Spleen (tissue), 11 donors: ENCODE data around the gene P4HTM. TPM values are rescaled to one million over a fixed set of nuclear protein-coding genes. Genes with fewer than 3 reads are reported as not detected.

ENCODE experiments used
- DNase-seq: peaks from one replicate; pipeline ENCODE4 v3.0.0-alpha.2; 2020
- H3K27ac ChIP-seq, 8 donors: fragments of 200-600 bp; sonication (generic) in 7 of 8; 1 replicate in 4 of 8; 2 replicates in 4 of 8; pipeline versions ENCODE4 v1.5.0 to v1.8.0; 2016 to 2021; ENCODE audit warnings: inconsistent platforms in 4 of 8, mild to moderate bottlenecking in 4 of 8, moderate library complexity in 1 of 8
- H3K27me3 ChIP-seq, 7 donors: fragments of 200-600 bp; sonication (generic) in 6 of 7; replicated peaks in 1 of 7; 1 replicate in 4 of 7; 2 replicates in 3 of 7; pipeline versions ENCODE4 v1.5.0 to v1.8.0; 2016 to 2021; ENCODE audit warnings: inconsistent platforms in 3 of 7, mild to moderate bottlenecking in 1 of 7
- H3K36me3 ChIP-seq, 6 donors: fragments of 200-600 bp; sonication (generic) in 5 of 6; 1 replicate in 4 of 6; 2 replicates in 2 of 6; pipeline versions ENCODE4 v1.5.0 to v1.8.0; 2016 to 2021; ENCODE audit warnings: inconsistent platforms in 2 of 6
- H3K4me1 ChIP-seq, 6 donors: fragments of 200-600 bp; sonication (generic) in 5 of 6; 1 replicate in 3 of 6; 2 replicates in 3 of 6; pipeline versions ENCODE4 v1.5.0 to v1.8.0; 2016 to 2021; ENCODE audit warnings: inconsistent platforms in 3 of 6
- H3K4me3 ChIP-seq, 8 donors: fragments of 200-600 bp; sonication (generic) in 7 of 8; 1 replicate in 4 of 8; 2 replicates in 4 of 8; pipeline versions ENCODE4 v1.5.0 to v1.8.0; 2016 to 2021; ENCODE audit warnings: inconsistent platforms in 4 of 8, mild to moderate bottlenecking in 4 of 8, moderate library complexity in 2 of 8
- H3K9me3 ChIP-seq, 8 donors: fragments of 200-600 bp; sonication (generic) in 7 of 8; 1 replicate in 4 of 8; 2 replicates in 4 of 8; pipeline versions ENCODE4 v1.5.0 to v1.8.0; 2016 to 2021; ENCODE audit warnings: inconsistent platforms in 4 of 8
- POLR2A ChIP-seq, 3 donors: fragments of 450-650 bp; IDR thresholded peaks; one replicate each; pipeline ENCODE4 v1.5.1; 2017; ENCODE audit warnings: antibody characterized with exemption in 3 of 3, mild to moderate bottlenecking in 1 of 3
- POLR2AphosphoS5 ChIP-seq, 3 donors: sonication (generic); formaldehyde crosslinking; IDR thresholded peaks; one replicate each; pipeline ENCODE4 v1.5.1; 2017; ENCODE audit warnings: antibody characterized with exemption in 3 of 3
- WGBS, 5 donors: extraction: QIAGEN DNeasy Blood & Tissue Kit in 3 of 5; methylation state at CpG; one replicate each; pipeline versions ENCODE4 v1.1.5 to v1.1.7; 2013 to 2018; 5-methylcytosine and 5-hydroxymethylcytosine counted together
- intact Hi-C: fragments of 100-400 bp; cut with DNase I; formaldehyde crosslinking; loops from one replicate; pipeline ENCODE4 v1.15.0; 2023; ENCODE audit warnings: low total_unique reads
- polyA plus RNA-seq, 3 donors: library from polyadenylated mRNA; stranded (reverse); fragments of 200-250 nt; gene quantifications; one replicate each; pipeline ENCODE4 v1.2.1, GENCODE V29; 2013
- total RNA-seq, 7 donors: library from RNA; depleted of rRNA in 3 of 7; stranded (reverse); fragments of >200 nt in 3 of 7; fragmentation: NEBNext Ultra II Directional in 4 of 7; extraction: Animal tissue kit (Norgen Biotek cat#: 25700) in 4 of 7; gene quantifications; one replicate each; pipeline versions ENCODE4 v1.1.0 to v1.2.1, GENCODE V29; 2016 to 2021
- TF ChIP-seq, protein P1 (sequence below), 11 experiments: fragments of 200-600 bp in 7 of 11; fragments of 450-650 bp in 4 of 11; sonication (generic) in 4 of 11; IDR thresholded peaks in 8 of 11; conservative IDR thresholded peaks in 3 of 11; 1 replicate in 7 of 11; 2 replicates in 4 of 11; pipeline versions ENCODE4 v1.4.0 to v1.8.0; 2016 to 2021; ENCODE audit warnings: antibody characterized with exemption in 11 of 11, inconsistent platforms in 4 of 11, mild to moderate bottlenecking in 1 of 11
- donor health status: healthy with polysubstance abuse.
- donor health status: DM: no; HTN: no; CAD: no; lungs with moderate emphysema.
- donor health status: DM: no; HTN: no; CAD: no.
- donor health status: Bipolar disorder and iron deficiency.
- donor health status: healthy.
- donor health status: DM: no; HTN: no; CAD: no.
- donor health status: DM: yes; HTN: yes; CAD: no.

The P4HTM gene
- total and polyA plus RNA-seq, 10 donors: 20.8 to 49.3 (median 31.1) TPM

DNA sequence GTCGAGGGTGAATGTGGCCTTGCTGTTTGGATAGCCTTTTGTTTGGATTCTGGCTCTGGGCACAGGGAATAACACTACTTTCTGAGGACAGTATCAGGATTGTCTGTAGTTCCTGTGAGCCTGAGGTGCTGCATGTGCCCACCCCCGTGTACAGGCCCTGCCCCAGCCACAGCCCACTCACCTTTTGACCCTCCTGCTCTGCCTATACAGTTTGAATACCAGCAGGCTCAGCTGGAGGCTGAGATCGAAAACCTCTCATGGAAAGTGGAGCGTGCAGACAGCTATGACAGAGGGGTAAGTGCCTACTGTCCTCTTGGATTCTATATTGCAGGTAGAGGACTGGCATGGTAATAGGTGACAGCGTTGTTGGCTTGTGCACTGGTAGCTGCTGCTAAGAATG is 7.4 kb upstream of the P4HTM start:
- Histone ChIP-seq H3K4me3 (no peak overlapping the region), H3K27ac (no peak overlapping the region), H3K9me3 (no peaks in the 10 kb centered on the region), H3K36me3 (peaks cover 5 to 90% (median 72%) of the 10 kb centered on the region in 6 donors), H3K4me1 (peaks cover 0 to 1% (median 1%) of the 10 kb centered on the region in 6 donors), H3K27me3 (no peaks in the 10 kb centered on the region)
- DNase-seq: no peak
- TF ChIP-seq POLR2A (IDR thresholded peaks at IDR 0.05) (no peak), POLR2AphosphoS5 (IDR thresholded peaks at IDR 0.05) (no peak)
- TF ChIP-seq, protein P1, sequence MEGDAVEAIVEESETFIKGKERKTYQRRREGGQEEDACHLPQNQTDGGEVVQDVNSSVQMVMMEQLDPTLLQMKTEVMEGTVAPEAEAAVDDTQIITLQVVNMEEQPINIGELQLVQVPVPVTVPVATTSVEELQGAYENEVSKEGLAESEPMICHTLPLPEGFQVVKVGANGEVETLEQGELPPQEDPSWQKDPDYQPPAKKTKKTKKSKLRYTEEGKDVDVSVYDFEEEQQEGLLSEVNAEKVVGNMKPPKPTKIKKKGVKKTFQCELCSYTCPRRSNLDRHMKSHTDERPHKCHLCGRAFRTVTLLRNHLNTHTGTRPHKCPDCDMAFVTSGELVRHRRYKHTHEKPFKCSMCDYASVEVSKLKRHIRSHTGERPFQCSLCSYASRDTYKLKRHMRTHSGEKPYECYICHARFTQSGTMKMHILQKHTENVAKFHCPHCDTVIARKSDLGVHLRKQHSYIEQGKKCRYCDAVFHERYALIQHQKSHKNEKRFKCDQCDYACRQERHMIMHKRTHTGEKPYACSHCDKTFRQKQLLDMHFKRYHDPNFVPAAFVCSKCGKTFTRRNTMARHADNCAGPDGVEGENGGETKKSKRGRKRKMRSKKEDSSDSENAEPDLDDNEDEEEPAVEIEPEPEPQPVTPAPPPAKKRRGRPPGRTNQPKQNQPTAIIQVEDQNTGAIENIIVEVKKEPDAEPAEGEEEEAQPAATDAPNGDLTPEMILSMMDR (IDR thresholded peaks at IDR 0.05 in 8 of 11, conservative IDR thresholded peaks at IDR 0.05 in 3 of 11): no peak
- intact Hi-C loops: no loop called here
- 81 to 95% (median 88%) methylated on average over 4 to 5 of the region's 5 CpGs for WGBS, 5 donors

DNA sequence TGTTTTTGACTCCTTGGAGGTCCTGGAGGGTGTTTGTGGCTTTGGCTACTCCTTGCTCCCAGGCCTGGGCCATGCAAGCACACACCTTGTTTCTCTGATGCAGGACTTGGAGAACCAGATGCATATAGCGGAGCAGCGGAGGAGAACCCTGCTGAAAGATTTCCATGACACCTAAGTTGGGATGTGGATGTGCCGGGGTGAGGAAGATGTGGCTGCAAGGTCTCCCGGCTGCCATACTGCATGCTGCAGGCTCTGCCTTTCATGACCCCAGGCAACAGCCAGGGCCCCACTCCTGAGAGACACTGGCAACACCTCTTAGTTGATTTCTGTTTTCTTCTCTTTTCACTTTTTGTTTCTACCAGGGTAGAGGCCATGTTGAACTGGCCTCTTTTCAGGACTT is 6.9 kb upstream of the P4HTM start:
- Histone ChIP-seq H3K27ac (no peak overlapping the region), H3K4me1 (peaks cover 0 to 6% (median 5%) of the 10 kb centered on the region in 6 donors), H3K4me3 (no peak overlapping the region), H3K9me3 (no peaks in the 10 kb centered on the region), H3K27me3 (no peaks in the 10 kb centered on the region), H3K36me3 (peaks cover 5 to 86% (median 69%) of the 10 kb centered on the region in 6 donors)
- DNase-seq: no peak
- intact Hi-C loops: no loop called here
- TF ChIP-seq POLR2AphosphoS5 (IDR thresholded peaks at IDR 0.05): no peak
- TF ChIP-seq, protein P1 (IDR thresholded peaks at IDR 0.05 in 8 of 11, conservative IDR thresholded peaks at IDR 0.05 in 3 of 11): no peak
- TF ChIP-seq POLR2A (IDR thresholded peaks at IDR 0.05): no peak
- 82 to 98% (median 97%) methylated on average over 4 of the region's 4 CpGs for WGBS, 5 donors

DNA sequence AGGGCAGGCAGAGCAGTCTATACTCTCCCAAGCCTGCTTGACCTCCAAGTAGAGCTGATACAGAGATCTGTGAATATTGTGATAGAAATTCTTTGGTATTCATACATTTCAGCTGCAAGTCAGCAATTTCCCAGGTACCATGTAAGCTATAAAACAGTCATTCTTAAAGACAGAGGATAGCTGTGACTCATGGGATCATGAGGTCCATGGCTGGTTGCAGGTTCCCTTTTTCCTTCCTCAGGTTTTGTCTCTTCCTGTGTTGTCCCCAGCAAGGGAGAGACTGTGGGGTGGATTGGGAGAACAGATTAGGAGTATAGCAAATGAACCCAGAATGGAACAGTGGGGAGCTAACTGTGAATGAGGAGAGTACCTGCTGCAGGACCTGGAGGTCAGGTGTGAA is 5.4 kb upstream of the P4HTM start:
- TF ChIP-seq POLR2A (IDR thresholded peaks at IDR 0.05): no peak
- TF ChIP-seq, protein P1 (IDR thresholded peaks at IDR 0.05 in 8 of 11, conservative IDR thresholded peaks at IDR 0.05 in 3 of 11): no peak
- no peak for TF ChIP-seq POLR2AphosphoS5 (IDR thresholded peaks at IDR 0.05)
- Histone ChIP-seq H3K27me3 (no peaks in the 10 kb centered on the region), H3K36me3 (peaks cover 5 to 71% (median 56%) of the 10 kb centered on the region in 6 donors), H3K27ac (no peak overlapping the region), H3K4me3 (no peak overlapping the region), H3K9me3 (no peaks in the 10 kb centered on the region), H3K4me1 (peaks cover 12 to 21% (median 14%) of the 10 kb centered on the region in 6 donors)
- intact Hi-C loops: loop anchor here (5.0 kb wide), 1 partner anchor 173 kb away; no protein-coding TSS in a partner anchor
- no peak for DNase-seq

DNA sequence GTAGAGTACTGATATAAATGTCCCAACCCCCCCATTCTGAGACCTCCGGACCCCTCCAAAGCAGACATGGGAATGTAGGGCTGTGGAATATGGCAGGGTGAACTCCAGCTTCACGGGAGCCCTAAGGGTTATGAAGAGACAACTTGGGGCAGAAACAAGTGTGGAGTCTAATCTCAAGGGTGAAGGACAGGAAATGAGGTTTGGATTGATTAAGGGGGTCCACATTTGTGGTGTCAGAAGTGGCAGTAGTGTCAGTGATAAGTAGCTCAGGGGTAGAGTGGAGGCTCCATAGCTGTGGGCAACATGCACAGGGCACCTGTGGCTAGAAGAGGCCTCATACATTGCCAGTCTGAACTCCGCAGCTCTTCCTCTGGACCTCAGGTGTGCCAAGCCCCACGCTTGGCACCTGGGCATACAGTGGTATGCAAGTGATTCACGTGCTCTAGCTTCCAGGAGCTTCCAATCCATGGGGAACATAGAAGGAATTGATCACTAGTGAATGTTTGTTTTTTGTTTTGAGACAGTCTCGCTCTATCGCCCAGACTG is 4.1 kb upstream of the P4HTM start:
- no peak for DNase-seq
- Histone ChIP-seq H3K27ac (no peak overlapping the region), H3K4me3 (no peak overlapping the region), H3K27me3 (no peaks in the 10 kb centered on the region), H3K9me3 (no peaks in the 10 kb centered on the region), H3K4me1 (peaks cover 12 to 29% (median 19%) of the 10 kb centered on the region in 6 donors), H3K36me3 (peaks cover 0 to 59% (median 44%) of the 10 kb centered on the region in 6 donors)
- 89 to 95% (median 94%) methylated on average over 7 of the region's 7 CpGs for WGBS, 5 donors
- TF ChIP-seq POLR2A (IDR thresholded peaks at IDR 0.05): no peak
- TF ChIP-seq, protein P1 (IDR thresholded peaks at IDR 0.05 in 8 of 11, conservative IDR thresholded peaks at IDR 0.05 in 3 of 11): no peak
- no peak for TF ChIP-seq POLR2AphosphoS5 (IDR thresholded peaks at IDR 0.05)
- intact Hi-C loops: loop anchor here (5.0 kb wide), 1 partner anchor 171 kb away; no protein-coding TSS in a partner anchor
